GM18505 (cell line): ENCODE measurements around the gene MED26.
"Not testable (repeated sequence)": the region's sequence is repeated elsewhere in the genome, so short reads cannot be mapped to it uniquely, and the experiment has no call there.

Source experiments
- ATAC-seq: cut with Tn5 transposase; IDR thresholded peaks from one replicate; pipeline ENCODE4 v1.9.1; 2021; ENCODE audit not compliant: unreplicated experiment
- POLR2A ChIP-seq: IDR thresholded peaks from 4 replicates; pipeline ENCODE4 v1.6.1; 2011; ENCODE audit warnings: borderline replicate concordance; ENCODE audit not compliant: insufficient read depth, insufficient read length; ENCODE audit errors: extremely low read depth

MED26 gene

DNA sequence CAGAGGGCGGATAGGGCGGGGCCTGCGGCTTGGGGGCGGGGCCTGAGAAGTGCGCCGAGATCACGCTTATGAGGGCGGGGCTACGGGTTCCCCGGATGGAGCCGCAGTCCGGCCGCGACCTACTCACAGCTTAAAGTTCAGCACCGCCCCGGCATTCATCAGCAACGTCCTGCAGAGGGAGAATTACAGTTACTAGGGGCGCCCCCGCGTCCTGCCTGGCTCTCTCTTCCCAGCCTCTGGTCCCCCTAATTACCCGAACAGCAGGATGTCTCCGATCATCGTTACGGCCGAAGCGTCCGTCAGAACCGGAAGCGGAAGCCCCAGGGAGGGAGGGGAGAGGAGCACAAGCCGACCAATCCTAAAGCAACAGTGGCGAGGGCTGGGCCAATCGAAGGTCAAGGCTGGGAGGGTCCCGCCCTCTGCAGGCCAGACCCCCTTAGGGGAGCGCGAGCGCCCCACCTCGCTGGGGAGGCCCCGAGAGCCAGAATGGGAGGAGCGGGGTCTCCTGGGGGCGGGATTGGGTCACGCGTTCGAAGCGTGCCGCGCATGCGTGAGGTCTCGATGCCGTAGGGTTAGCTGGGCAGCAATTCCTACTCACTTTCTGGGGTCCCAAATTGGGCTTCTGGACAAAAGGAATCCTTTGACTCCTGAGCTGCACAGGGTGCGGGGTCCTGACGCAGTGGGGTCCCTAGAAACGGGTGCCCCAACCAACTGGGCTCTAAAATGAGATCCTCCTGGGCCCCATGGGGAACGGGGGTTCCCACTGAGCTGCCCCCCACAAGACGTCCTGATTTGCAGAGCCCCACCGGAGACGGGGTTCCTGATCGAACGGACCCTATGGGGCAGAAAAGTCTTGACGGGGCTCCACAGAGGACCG lies 32.1 kb upstream of the MED26 start, which contains the start of gene SMIM7:
Gene SMIM7, minus strand, starts transcription at position 313 of the 877 bp plus-strand sequence. Its CDS starts 34 bp downstream, at position 279.
- ATAC-seq, result peak; percentile 77
- peak; percentile 95 for TF ChIP-seq POLR2A

- ATAC-seq, result no peak
- no peak for TF ChIP-seq POLR2A
Measured at GRCh38 chr19:16659464-16659831, 31.4 kb upstream of the MED26 start.

GRCh38 chr19:16657384-16657783 lies 29.4 kb upstream of the MED26 start:
- TF ChIP-seq POLR2A, result no peak
- no peak for ATAC-seq

DNA sequence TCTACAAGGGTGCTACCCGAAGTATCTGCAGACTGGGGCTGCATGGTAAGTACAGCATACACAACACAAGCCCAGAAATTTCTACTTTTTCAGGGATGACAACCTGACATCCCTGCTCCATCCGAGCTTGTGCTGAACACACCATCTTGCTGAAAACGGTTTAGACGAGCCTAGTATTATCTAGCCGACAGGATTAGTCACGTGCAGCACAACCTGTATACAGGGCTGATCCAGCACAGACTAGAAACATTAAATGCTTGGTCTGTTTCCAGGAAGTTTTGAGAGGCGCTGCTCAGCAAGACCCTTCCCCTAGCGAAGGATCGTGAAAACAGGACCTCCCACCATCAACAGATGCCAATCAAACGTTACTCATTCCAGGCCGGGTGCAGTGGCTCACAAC lies 27.7 kb upstream of the MED26 start:
- TF ChIP-seq POLR2A, result no peak
- ATAC-seq, result no peak

DNA sequence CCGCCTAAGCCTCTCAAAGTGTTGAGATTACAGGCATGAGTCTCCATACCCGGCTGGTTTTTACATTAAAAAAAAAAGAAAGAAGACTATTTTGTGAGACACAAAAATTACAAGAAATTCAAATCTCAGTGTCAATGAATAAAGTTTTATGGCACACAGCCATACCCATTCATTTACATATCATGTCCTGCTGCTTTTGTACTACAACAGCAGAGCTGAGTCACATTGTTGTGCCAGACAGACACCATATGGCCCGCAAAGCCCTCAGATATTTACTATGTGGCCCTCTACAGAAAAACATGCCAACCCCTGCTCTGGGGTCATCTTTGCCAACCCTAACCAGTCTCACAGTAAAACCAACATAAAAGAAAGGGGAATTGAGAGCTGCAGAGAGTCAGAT lies 26.6 kb upstream of the MED26 start:
- TF ChIP-seq POLR2A, result no peak
- no peak for ATAC-seq

- TF ChIP-seq POLR2A, result no peak
- no peak for ATAC-seq
Measured at GRCh38 chr19:16654140-16654539, 26.1 kb upstream of the MED26 start.

DNA sequence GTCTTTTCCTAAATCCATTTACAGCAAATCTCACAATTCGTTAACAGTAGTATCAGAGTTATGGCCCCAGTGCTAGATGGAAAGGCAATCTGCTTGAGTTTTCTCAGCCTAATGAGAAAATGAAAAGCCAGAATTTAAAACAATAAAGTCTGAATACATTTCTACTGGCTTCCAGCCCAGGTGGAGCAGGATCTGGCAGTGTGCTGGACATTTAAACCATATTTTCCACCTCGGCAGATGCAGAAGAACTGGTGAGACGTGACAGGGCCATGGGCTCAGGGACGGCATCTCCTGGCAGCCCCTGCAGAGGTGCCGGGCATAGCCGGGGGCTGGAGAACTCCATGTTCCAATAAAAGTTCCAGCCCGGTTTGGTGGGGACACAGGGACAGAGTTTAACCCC lies 24.9 kb upstream of the MED26 start:
- TF ChIP-seq POLR2A, result no peak
- no peak for ATAC-seq

DNA sequence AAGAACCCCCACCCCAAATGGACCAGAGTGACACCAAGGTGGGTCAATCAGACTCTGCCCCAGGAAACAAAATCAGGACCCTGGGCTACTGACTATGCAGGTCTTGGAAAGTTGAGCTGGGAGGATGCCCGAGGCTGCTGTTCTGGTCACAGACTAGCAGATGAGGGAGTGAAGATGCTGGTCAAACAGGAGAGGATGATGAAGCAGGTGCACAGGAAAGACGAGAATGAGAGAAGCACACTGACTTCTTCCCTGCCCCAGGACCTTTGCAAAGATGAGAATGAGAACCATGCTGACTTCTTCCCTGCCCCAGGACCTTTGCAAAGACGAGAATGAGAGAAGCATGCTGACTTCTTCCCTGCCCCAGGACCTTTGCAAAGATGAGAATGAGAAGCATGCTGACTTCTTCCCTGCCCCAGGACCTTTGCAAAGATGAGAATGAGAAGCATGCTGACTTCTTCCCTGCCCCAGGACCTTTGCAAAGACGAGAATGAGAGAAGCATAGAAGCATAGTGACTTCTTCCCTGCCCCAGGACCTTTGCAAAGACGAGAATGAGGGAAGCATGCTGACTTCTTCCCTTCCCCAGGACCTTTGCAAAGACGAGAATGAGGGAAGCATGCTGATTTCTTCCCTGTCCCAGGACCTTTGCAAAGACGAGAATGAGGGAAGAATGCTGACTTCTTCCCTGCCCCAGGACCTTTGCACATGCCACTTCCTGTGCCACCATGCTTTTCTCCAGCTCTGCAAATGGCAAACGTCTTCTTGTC lies 23.6 kb upstream of the MED26 start:
- ATAC-seq, result not testable (repeated sequence)

DNA sequence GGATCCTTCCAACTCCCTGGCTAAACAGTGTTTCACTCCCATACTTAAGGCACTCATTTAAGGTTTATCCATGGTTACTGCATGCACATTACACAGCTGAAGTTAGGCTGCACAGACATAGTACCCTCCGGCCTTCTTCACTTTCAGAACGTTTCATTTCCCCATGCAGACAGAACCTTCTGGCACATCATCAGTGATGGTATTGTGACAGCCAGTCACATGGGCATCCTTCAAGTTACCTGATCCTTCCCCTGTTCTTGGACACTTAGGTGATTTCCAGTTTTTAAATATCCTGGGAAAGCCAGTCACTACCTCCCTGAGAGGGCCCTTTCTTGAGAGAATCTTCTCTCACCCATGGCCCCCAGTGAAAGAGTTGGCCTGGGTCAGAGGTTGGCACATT lies 22.8 kb upstream of the MED26 start:
- no peak for TF ChIP-seq POLR2A
- no peak for ATAC-seq

DNA sequence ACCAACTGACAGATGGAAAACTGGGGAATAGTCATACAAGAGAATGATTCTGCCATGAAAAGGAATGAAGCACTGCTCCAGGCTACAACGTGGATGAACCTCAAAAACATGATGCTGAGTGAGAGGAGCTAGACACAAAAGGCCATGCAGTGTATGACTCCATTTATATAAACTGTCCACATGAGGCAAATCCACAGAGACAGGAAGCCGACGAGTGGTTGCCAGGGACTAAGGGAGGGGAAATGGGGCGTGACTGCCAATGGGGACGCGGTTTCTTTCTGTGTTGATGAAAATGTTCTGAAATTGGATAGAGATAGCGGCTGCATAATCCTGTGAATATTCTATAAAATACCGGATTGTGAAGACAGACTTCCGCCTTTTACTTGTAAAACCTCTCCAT lies 21.7 kb upstream of the MED26 start:
- no peak for ATAC-seq
- TF ChIP-seq POLR2A, result no peak

DNA sequence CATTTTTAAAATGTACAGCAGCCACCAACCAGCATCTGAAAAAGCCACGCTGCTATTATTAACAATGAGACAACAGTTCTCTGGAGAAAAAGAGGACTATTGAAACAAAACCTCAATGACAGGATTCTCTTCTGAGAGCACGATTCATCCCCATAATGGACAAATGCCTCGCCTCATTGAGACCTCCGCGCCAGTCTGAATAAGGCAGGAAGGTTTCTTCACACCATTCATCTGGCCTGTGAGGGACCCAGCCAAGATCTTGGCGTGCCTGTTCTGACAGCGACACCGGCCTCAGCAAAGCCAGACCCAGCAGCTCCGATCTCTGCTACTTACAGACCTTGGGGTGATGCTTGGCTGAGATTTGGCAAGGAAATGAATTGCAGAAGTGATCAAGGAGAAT lies 17.1 kb upstream of the MED26 start:
- ATAC-seq, result no peak
- TF ChIP-seq POLR2A, result no peak

- TF ChIP-seq POLR2A, result no peak
- no peak for ATAC-seq
Measured at GRCh38 chr19:16641695-16642094, 13.7 kb upstream of the MED26 start.

- no peak for TF ChIP-seq POLR2A
- ATAC-seq, result no peak
Measured at GRCh38 chr19:16640951-16641350, 12.9 kb upstream of the MED26 start.

DNA sequence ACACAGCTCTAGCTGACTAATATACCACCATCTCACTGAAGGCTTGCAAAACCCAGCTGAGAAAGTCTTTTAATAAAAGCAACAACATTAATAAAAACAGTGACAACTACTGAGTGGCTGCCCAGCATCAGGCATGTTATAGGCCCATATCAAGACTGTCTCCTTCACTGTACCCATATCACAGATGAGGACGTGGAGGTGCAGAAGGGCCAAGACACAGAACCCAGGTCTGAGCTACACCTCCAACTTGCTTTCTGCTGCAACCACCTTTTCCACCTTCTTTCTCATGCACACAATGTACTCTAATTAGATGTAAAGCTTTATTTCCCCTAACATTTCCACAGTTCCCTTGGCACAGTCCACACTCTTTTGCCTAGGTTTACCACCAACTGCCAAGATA lies 10.7 kb upstream of the MED26 start:
- TF ChIP-seq POLR2A, result no peak

More for the DNA sequence above, 10.7 kb upstream of the MED26 start:
- no peak for ATAC-seq
